ENCODE results near the gene CCNG2. TPM values are rescaled to one million over a fixed set of nuclear protein-coding genes. Genes with fewer than 3 reads are reported as not detected.

CCNG2 gene
- total RNA-seq, 1 experiment from 2014 or later: 10.6 TPM

DNA sequence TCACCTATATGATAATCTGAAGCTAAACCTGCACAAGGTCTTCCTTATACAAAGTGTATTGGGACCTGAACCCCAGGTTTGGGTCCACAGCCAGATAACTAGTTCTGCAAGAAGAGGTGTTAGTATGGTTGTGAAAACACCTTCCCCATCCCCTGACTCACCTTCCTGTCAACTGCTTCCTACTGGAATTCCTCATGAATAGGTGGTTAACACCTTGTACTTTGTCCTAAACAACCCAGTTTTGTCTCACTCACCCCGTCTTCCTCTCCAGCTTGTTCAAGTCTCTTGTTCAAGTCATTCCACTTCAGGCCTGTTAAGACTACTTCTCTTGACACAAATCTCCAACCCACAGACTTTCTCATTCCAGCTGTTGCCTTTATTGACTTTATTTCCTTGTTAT, 45.5 kb downstream of the CCNG2 start:
- Histone ChIP-seq H2AFZ (ENCODE audit: low read length) (no peak overlapping the region), H3K56ac (ENCODE audit: insufficient read length, low read depth, low read length) (no peak overlapping the region), H4K91ac (ENCODE audit: insufficient read length, low read depth, low read length) (no peak overlapping the region), H3K27me3 (ENCODE audit: insufficient read depth, low read length) (no peaks in the 10 kb centered on the region), H2BK12ac (ENCODE audit: insufficient read length, low read depth, low read length) (no peak overlapping the region), H3K4ac (ENCODE audit: low read depth, low read length) (no peak overlapping the region), H3K79me2 (ENCODE audit: insufficient read depth, low read length) (no peaks in the 10 kb centered on the region), H4K8ac (replicated peaks; ENCODE audit: insufficient read length, low read depth, low read length) (no peak overlapping the region), H4K20me1 (ENCODE audit: control insufficient read depth, insufficient read depth, insufficient read length) (no peaks in the 10 kb centered on the region), H2BK5ac (ENCODE audit: insufficient read length, low read length) (no peak overlapping the region), H3K4me1 (ENCODE audit: insufficient read depth, low read length) (0 out of 2 replicates have a peak, but pooled peaks cover 3% of the 10 kb centered on the region), H3T11ph (ENCODE audit: low read length) (no peak overlapping the region), H4K5ac (ENCODE audit: insufficient read length, low read depth, low read length) (no peak overlapping the region), H3K27ac (ENCODE audit: insufficient read length, low read depth, low read length) (no peak overlapping the region), H2AK5ac (ENCODE audit: insufficient read length, low read length) (no peak overlapping the region), H3K9ac (ENCODE audit: extremely low read depth, insufficient read length, low read length) (no peak overlapping the region), H3K14ac (ENCODE audit: insufficient read depth, low read length) (no peak overlapping the region), H3K4me2 (ENCODE audit: insufficient read depth, insufficient read length, low read length) (no peak overlapping the region), H3K23me2 (ENCODE audit: insufficient read length, low read depth, low read length, poor library complexity, severe bottlenecking) (no peaks in the 10 kb centered on the region), H3K23ac (ENCODE audit: insufficient read length, low read depth, low read length) (no peak overlapping the region), H2BK120ac (ENCODE audit: low read depth, low read length, poor library complexity, severe bottlenecking) (no peak overlapping the region), H3K9me3 (ENCODE audit: control insufficient read depth, low read depth, low read length) (no peaks in the 10 kb centered on the region), H2BK20ac (ENCODE audit: low read depth, low read length, poor library complexity, severe bottlenecking) (no peak overlapping the region), H3K18ac (ENCODE audit: insufficient read length, low read depth, low read length) (no peak overlapping the region), H2BK15ac (ENCODE audit: low read depth, low read length) (no peak overlapping the region), H3K79me1 (ENCODE audit: insufficient read depth, low read depth, low read length, poor library complexity, severe bottlenecking) (no peaks in the 10 kb centered on the region)
- no peaks in the 10 kb centered on the region; a peak in 1 of 4 replicates for H3K4me1 Mint-ChIP-seq
- TF ChIP-seq, protein P1, sequence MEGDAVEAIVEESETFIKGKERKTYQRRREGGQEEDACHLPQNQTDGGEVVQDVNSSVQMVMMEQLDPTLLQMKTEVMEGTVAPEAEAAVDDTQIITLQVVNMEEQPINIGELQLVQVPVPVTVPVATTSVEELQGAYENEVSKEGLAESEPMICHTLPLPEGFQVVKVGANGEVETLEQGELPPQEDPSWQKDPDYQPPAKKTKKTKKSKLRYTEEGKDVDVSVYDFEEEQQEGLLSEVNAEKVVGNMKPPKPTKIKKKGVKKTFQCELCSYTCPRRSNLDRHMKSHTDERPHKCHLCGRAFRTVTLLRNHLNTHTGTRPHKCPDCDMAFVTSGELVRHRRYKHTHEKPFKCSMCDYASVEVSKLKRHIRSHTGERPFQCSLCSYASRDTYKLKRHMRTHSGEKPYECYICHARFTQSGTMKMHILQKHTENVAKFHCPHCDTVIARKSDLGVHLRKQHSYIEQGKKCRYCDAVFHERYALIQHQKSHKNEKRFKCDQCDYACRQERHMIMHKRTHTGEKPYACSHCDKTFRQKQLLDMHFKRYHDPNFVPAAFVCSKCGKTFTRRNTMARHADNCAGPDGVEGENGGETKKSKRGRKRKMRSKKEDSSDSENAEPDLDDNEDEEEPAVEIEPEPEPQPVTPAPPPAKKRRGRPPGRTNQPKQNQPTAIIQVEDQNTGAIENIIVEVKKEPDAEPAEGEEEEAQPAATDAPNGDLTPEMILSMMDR (conservative IDR thresholded peaks at IDR 0.05): no peak
- H3K27me3 Mint-ChIP-seq (ENCODE audit: low read depth): peaks cover 5% of the 10 kb centered on the region
- H3K4me3 Mint-ChIP-seq: no peak overlapping the region
- H3K9me3 Mint-ChIP-seq: no peaks in the 10 kb centered on the region
- DNase-seq: no peak
- no CpG with 5 or more reads among the region's 1 CpG for WGBS (ENCODE audit: extremely low coverage, insufficient read length, low lambda C conversion rate)
- H3K27ac Mint-ChIP-seq: no peak overlapping the region
- no peaks in the 10 kb centered on the region for H3K36me3 Mint-ChIP-seq (ENCODE audit: insufficient read depth in 1 of 3, low read depth in 3 of 3)

Measured in H9 (cell line).